Esophagus muscularis mucosa (tissue), 4 donors: ENCODE data around the gene DEPDC1B.

ENCODE experiments used
- EP300 ChIP-seq: sonication (generic); formaldehyde crosslinking; IDR thresholded peaks from one replicate; pipeline ENCODE4 v1.6.1; 2017; ENCODE audit warnings: antibody characterized with exemption
- POLR2A ChIP-seq: fragments of 450-650 bp; IDR thresholded peaks from one replicate; pipeline ENCODE4 v1.6.1; 2017; ENCODE audit warnings: antibody characterized with exemption, moderate library complexity, mild to moderate bottlenecking, low read depth
- POLR2AphosphoS5 ChIP-seq, 2 donors: sonication (generic); formaldehyde crosslinking; IDR thresholded peaks; one replicate each; pipeline ENCODE4 v1.6.1; 2017; ENCODE audit warnings: antibody characterized with exemption in 2 of 2
- TF ChIP-seq, protein P1 (sequence below), 3 experiments: fragments of 200-600 bp in 2 of 3; fragments of 450-650 bp in 1 of 3; sonication (generic) in 2 of 3; IDR thresholded peaks; one replicate each; pipeline ENCODE4 v1.5.1; 2017 to 2019; ENCODE audit warnings: antibody characterized with exemption in 3 of 3, mild to moderate bottlenecking in 2 of 3, moderate library complexity in 1 of 3

DNA sequence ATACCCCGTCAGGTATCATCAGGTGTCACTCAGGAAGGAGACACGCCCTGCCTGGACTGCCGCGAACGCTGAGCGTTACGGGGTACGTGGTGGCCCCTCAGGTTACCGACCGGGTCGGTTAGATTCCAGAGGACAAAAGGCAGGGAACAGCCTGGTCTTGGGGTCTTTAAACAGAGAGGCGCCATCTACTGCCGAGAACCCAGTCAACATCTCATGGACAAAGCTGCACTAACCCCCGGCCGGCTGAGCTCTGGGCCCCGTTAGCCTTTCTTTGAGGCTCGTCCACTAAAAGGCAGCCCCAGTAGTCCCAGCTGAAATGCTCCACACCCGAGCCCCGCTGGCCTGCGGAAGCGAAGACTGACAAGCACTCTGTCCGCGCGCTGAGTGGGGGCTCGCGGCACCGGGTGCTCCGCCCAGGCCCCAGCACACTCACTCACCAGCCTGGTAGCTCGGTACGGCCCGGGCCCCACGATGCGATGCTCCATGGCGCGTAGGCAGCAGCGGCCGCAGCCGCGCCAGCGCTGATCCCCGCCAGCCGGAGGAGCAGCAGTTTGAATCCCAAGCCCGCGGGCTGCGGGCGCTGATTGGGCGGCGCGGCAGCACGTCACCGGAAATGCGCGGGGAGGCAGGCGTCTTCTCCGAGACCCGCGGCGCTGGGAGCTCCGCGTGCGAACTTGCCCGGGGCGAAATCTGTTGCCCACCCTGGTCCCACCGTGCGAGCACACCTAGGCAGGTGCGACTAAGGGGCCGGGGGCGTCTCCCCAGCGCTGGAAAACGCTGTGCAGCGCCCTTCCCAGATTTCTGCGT, at the start of gene DEPDC1B:
- TF ChIP-seq, protein P1, sequence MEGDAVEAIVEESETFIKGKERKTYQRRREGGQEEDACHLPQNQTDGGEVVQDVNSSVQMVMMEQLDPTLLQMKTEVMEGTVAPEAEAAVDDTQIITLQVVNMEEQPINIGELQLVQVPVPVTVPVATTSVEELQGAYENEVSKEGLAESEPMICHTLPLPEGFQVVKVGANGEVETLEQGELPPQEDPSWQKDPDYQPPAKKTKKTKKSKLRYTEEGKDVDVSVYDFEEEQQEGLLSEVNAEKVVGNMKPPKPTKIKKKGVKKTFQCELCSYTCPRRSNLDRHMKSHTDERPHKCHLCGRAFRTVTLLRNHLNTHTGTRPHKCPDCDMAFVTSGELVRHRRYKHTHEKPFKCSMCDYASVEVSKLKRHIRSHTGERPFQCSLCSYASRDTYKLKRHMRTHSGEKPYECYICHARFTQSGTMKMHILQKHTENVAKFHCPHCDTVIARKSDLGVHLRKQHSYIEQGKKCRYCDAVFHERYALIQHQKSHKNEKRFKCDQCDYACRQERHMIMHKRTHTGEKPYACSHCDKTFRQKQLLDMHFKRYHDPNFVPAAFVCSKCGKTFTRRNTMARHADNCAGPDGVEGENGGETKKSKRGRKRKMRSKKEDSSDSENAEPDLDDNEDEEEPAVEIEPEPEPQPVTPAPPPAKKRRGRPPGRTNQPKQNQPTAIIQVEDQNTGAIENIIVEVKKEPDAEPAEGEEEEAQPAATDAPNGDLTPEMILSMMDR (IDR thresholded peaks at IDR 0.05) = no peak
- no peak for TF ChIP-seq EP300
- no peak for TF ChIP-seq POLR2A
- peak; percentile 61 to 76 for TF ChIP-seq POLR2AphosphoS5 (IDR thresholded peaks at IDR 0.05)
